ENCODE measurements around the gene SGK1. TPM values are rescaled to one million over a fixed set of nuclear protein-coding genes. Genes with fewer than 3 reads are reported as not detected.
A peak's percentile ranks its signal among the peaks of the same experiment; 100 is the strongest.

The SGK1 gene
- total RNA-seq, 1 experiment from 2014 or later: 40.9 TPM

- no peak for DNase-seq (ENCODE audit: low read depth)
Observed at GRCh38 chr6:134128146-134128545, 189.8 kb downstream of the SGK1 start.

GRCh38 chr6:134123666-134124208, 194.2 kb downstream of the SGK1 start:
- peak; percentile 23 for DNase-seq (ENCODE audit: low read depth)

GRCh38 chr6:134122775-134123174, 195.1 kb downstream of the SGK1 start:
- DNase-seq (ENCODE audit: low read depth): no peak

- DNase-seq (ENCODE audit: low read depth): no peak
Observed at GRCh38 chr6:134119486-134119885, 198.4 kb downstream of the SGK1 start.

Measured in Daoy (cell line).